ENCODE data around the gene SDHAF3. TPM values are rescaled to one million over a fixed set of nuclear protein-coding genes. Genes with fewer than 3 reads are reported as not detected.

Gene SDHAF3
- total and polyA plus RNA-seq, 8 donors = 15.0 to 34.1 (median 29.9) TPM

- Histone ChIP-seq H3K9me3 (peaks cover 0 to 6% of the 10 kb centered on the region in 2 donors), H3K4me3 (no peak overlapping the region), H3K27ac (no peak overlapping the region), H3K27me3 (no peaks in the 10 kb centered on the region), H3K4me1 (no peaks in the 10 kb centered on the region), H3K36me3 (no peaks in the 10 kb centered on the region)
- ATAC-seq = no peak
- intact Hi-C loops (cut with DNase I) = no loop called here
- no peak for TF ChIP-seq CTCF (IDR thresholded peaks at IDR 0.05)
- DNase-seq = no peak
These were observed 9.1 kb downstream of the SDHAF3 start for GRCh38 chr7:97126483-97127171.

- Histone ChIP-seq H3K36me3 (no peaks in the 10 kb centered on the region), H3K27ac (no peak overlapping the region), H3K27me3 (no peaks in the 10 kb centered on the region), H3K4me3 (no peak overlapping the region), H3K9me3 (peaks cover 0 to 6% of the 10 kb centered on the region in 2 donors), H3K4me1 (no peaks in the 10 kb centered on the region)
- TF ChIP-seq CTCF (IDR thresholded peaks at IDR 0.05) = no peak
- DNase-seq (no peak), ATAC-seq (no peak)
- intact Hi-C loops (cut with DNase I) = no loop called here
These were observed 11.2 kb downstream of the SDHAF3 start for GRCh38 chr7:97128736-97129135.

GRCh38 chr7:97130417-97131139, 13.1 kb downstream of the SDHAF3 start:
- no peak for DNase-seq
- no peak for TF ChIP-seq CTCF (IDR thresholded peaks at IDR 0.05)
- Histone ChIP-seq H3K9me3 (no peaks in the 10 kb centered on the region), H3K4me1 (no peaks in the 10 kb centered on the region), H3K27ac (no peak overlapping the region), H3K36me3 (no peaks in the 10 kb centered on the region), H3K27me3 (no peaks in the 10 kb centered on the region), H3K4me3 (no peak overlapping the region)
- no peak for ATAC-seq
- intact Hi-C loops (cut with DNase I) = no loop called here

- Histone ChIP-seq H3K27ac (no peak overlapping the region), H3K4me1 (no peaks in the 10 kb centered on the region), H3K36me3 (no peaks in the 10 kb centered on the region), H3K9me3 (peaks cover 0 to 3% of the 10 kb centered on the region in 2 donors), H3K27me3 (no peaks in the 10 kb centered on the region), H3K4me3 (no peak overlapping the region)
- no peak for TF ChIP-seq CTCF (IDR thresholded peaks at IDR 0.05)
- DNase-seq (no peak), ATAC-seq (no peak)
- intact Hi-C loops (cut with DNase I) = no loop called here
These were observed 15.7 kb downstream of the SDHAF3 start for GRCh38 chr7:97133159-97133558.

- ATAC-seq (no peak), DNase-seq (no peak)
- H3K9me3 ChIP-seq = peaks cover 0 to 40% of the 10 kb centered on the region in 2 donors
- H3K4me1 ChIP-seq = no peaks in the 10 kb centered on the region
- TF ChIP-seq CTCF (IDR thresholded peaks at IDR 0.05) = no peak
- H3K27me3 ChIP-seq = no peaks in the 10 kb centered on the region
- no peak overlapping the region for H3K4me3 ChIP-seq
- intact Hi-C loops (cut with DNase I) = no loop called here
- peaks cover 0 to 14% of the 10 kb centered on the region in 2 donors for H3K36me3 ChIP-seq
- no peak overlapping the region for H3K27ac ChIP-seq
These were observed 21.3 kb downstream of the SDHAF3 start for GRCh38 chr7:97138830-97139229.
